Aorta (tissue), 5 donors: Measurements from ENCODE around the gene RINT1. TPM values are rescaled to one million over a fixed set of nuclear protein-coding genes. Genes with fewer than 3 reads are reported as not detected.

Experiments
- ATAC-seq: fragments of 200-7000 bp; cut with Tn5 transposase; one replicate; pipeline ENCODE4 v1.9.1; 2022; ENCODE audit warnings: moderate library complexity; ENCODE audit not compliant: low FRiP score
- DNase-seq, 2 donors: peaks; one replicate each; pipeline ENCODE4 v3.0.0-alpha.2; 2020
- H3K27ac ChIP-seq, 2 donors: one replicate each; pipeline ENCODE4 v1.5.1; 2013; ENCODE audit warnings: low read length in 2 of 2, mild to moderate bottlenecking in 2 of 2, moderate library complexity in 2 of 2, control low read depth in 1 of 2, inconsistent platforms in 1 of 2, low read depth in 1 of 2
- H3K27me3 ChIP-seq, 2 donors: one replicate each; pipeline ENCODE4 v1.6.1; 2013; ENCODE audit warnings: control low read depth in 1 of 2, low read length in 1 of 2, mild to moderate bottlenecking in 1 of 2, moderate library complexity in 1 of 2; ENCODE audit not compliant: insufficient read depth in 2 of 2, control insufficient read depth in 1 of 2
- H3K36me3 ChIP-seq, 2 donors: one replicate each; pipeline ENCODE4 v1.6.1; 2013; ENCODE audit warnings: control low read depth in 1 of 2, low read length in 1 of 2, mild to moderate bottlenecking in 1 of 2; ENCODE audit not compliant: insufficient read depth in 2 of 2, control insufficient read depth in 1 of 2
- H3K4me1 ChIP-seq, 2 donors: one replicate each; pipeline ENCODE4 v1.6.1; 2013; ENCODE audit warnings: low read length in 2 of 2, control low read depth in 1 of 2, mild to moderate bottlenecking in 1 of 2, moderate library complexity in 1 of 2; ENCODE audit not compliant: insufficient read depth in 2 of 2, control insufficient read depth in 1 of 2
- H3K4me3 ChIP-seq, 2 donors: one replicate each; pipeline ENCODE4 v1.5.1; 2013; ENCODE audit warnings: low read length in 2 of 2, control low read depth in 1 of 2, mild to moderate bottlenecking in 1 of 2
- H3K9me3 ChIP-seq: one replicate; pipeline ENCODE4 v1.6.1; 2013; ENCODE audit warnings: mild to moderate bottlenecking, low read length; ENCODE audit not compliant: control insufficient read depth
- WGBS, 2 donors: extraction: QIAGEN DNeasy Blood & Tissue Kit; methylation state at CpG; one replicate each; pipeline ENCODE4 v1.1.7; 2013; 5-methylcytosine and 5-hydroxymethylcytosine counted together
- intact Hi-C, 2 donors: fragments of 100-400 bp; cut with DNase I; formaldehyde crosslinking; loops; one replicate each; pipeline versions ENCODE4 v1.14.2 to v1.15.0; 2022
- polyA plus RNA-seq, 2 donors: library from polyadenylated mRNA; stranded (reverse); fragments of 200-250 nt; gene quantifications; one replicate each; pipeline ENCODE4 v1.2.3, GENCODE V29; 2013
- total RNA-seq, 2 donors: library from RNA; stranded (reverse); fragmentation: NEBNext Ultra II Directional; extraction: Animal tissue kit (Norgen Biotek cat#: 25700); gene quantifications; one replicate each; pipeline ENCODE4 v1.2.1, GENCODE V29; 2021
- donor health status: healthy with polysubstance abuse.
- donor health status: Bipolar disorder and iron deficiency.
- donor health status: DM: no; HTN: no; CAD: no.
- donor health status: DM: no; HTN: no; CAD: no.
- donor health status: DM: yes; HTN: yes; CAD: no.

RINT1 gene
- total and polyA plus RNA-seq, 4 donors = 5.5 to 17.7 (median 15.3) TPM

DNA sequence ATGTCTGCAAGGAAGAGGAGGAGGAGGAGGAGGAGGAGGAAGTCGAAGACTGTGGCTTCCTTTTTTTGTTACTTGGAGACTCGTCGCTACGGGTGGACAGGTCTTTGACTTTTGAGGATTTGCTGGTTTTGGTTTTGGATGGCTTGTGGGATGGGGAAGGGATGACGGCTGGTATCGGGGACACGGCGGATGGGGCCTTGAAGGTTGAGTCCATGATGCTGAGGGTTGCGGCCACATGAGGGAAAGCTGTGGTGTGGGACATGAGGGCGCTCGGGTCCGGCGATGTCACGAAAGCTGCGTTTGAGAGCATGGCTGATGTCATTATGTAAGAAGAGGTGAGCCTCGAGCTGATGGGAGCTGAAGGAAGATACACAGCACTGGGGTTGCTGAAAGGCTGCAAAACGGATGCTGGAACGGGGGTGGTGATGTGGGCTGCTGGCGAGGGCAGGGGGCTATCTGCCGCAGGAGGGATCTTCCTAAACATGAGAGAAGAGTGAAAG lies 82.4 kb downstream of the RINT1 start:
- H3K4me1 ChIP-seq = no peaks in the 10 kb centered on the region
- intact Hi-C loops = no loop called here
- H3K36me3 ChIP-seq = no peaks in the 10 kb centered on the region
- ATAC-seq = no peak
- H3K27ac ChIP-seq = no peak overlapping the region
- DNase-seq = no peak
- WGBS, 2 donors = 94 to 95% methylated on average over 20 of the region's 20 CpGs
- no peak overlapping the region for H3K4me3 ChIP-seq
- no peaks in the 10 kb centered on the region for H3K9me3 ChIP-seq
- no peaks in the 10 kb centered on the region for H3K27me3 ChIP-seq

Other genes starting within 250 kb of the RINT1 start
- gene SRPK2, start 143.3 kb upstream of the RINT1 start, total RNA-seq = 10 to 100 TPM; 41.2 to 49.7 TPM
- 10 to 100 TPM; 11.5 to 16.2 TPM for gene SRPK2, start 143.3 kb upstream of the RINT1 start, polyA plus RNA-seq
- gene PUS7, start 9.9 kb upstream of the RINT1 start, total RNA-seq = 10 to 100 TPM; 11.1 to 11.6 TPM
- 1 to 10 TPM in 1 of 2 donors, under 1 TPM in 1; 0.38 to 2.8 TPM for gene PUS7, start 9.9 kb upstream of the RINT1 start, polyA plus RNA-seq
- not detected for gene EFCAB10, start 49.3 kb downstream of the RINT1 start, total RNA-seq
- not detected for gene EFCAB10, start 49.3 kb downstream of the RINT1 start, polyA plus RNA-seq